KBM-7 (cell line): ENCODE results near the gene SMARCB1.

Source experiments
- DNase-seq: peaks from one replicate; pipeline ENCODE4 v3.0.0-alpha.2; 2015
- in situ Hi-C: fragments of 300-500 bp; cut with MboI; formaldehyde crosslinking; loops from 2 replicates; pipeline ENCODE4 v1.14.3; 2020; ENCODE audit warnings: low sequenced_read_pairs, low pct_unique_long_range_greater_than_20kb, mixed read lengths

The SMARCB1 gene

GRCh38 chr22:23836692-23837495 is 50.1 kb downstream of the SMARCB1 start:
- in situ Hi-C loops: no loop called here
- DNase-seq: no peak

GRCh38 chr22:23837496-23837859 is 50.7 kb downstream of the SMARCB1 start:
- in situ Hi-C loops: no loop called here
- no peak for DNase-seq

GRCh38 chr22:23837911-23838680 is 51.3 kb downstream of the SMARCB1 start:
- DNase-seq: peak; percentile 55
- in situ Hi-C loops: no loop called here

GRCh38 chr22:23838681-23839468 is 52.1 kb downstream of the SMARCB1 start, which contains the start of gene DERL3:
Gene DERL3, minus strand, starts transcription at chr22:23839006. Its CDS starts 19 bp downstream, at chr22:23838987.
- in situ Hi-C loops: no loop called here

GRCh38 chr22:23840026-23840425 is 53.3 kb downstream of the SMARCB1 start:
- in situ Hi-C loops: no loop called here
- no peak for DNase-seq

More at GRCh38 chr22:23838681-23839468, 52.1 kb downstream of the SMARCB1 start, which contains the start of gene DERL3:
- peak; percentile 100 for DNase-seq

GRCh38 chr22:23841292-23841691 is 54.5 kb downstream of the SMARCB1 start:
- in situ Hi-C loops: no loop called here
- DNase-seq: no peak

GRCh38 chr22:23841736-23842445 is 55.1 kb downstream of the SMARCB1 start:
- in situ Hi-C loops: no loop called here

GRCh38 chr22:23842599-23842998 is 55.8 kb downstream of the SMARCB1 start:
- in situ Hi-C loops: no loop called here
- no peak for DNase-seq

More at GRCh38 chr22:23841736-23842445, 55.1 kb downstream of the SMARCB1 start:
- no peak for DNase-seq

GRCh38 chr22:23844739-23845202 is 58.0 kb downstream of the SMARCB1 start:
- no peak for DNase-seq
- in situ Hi-C loops: no loop called here

GRCh38 chr22:23845265-23846080 is 58.7 kb downstream of the SMARCB1 start:
- no peak for DNase-seq
- in situ Hi-C loops: no loop called here

- in situ Hi-C loops: no loop called here
- DNase-seq: no peak
Observed at GRCh38 chr22:23846081-23846469, 59.3 kb downstream of the SMARCB1 start.

GRCh38 chr22:23847310-23847920 is 60.6 kb downstream of the SMARCB1 start:
- in situ Hi-C loops: no loop called here
- DNase-seq: no peak

GRCh38 chr22:23847991-23848864 is 61.5 kb downstream of the SMARCB1 start:
- no peak for DNase-seq
- in situ Hi-C loops: no loop called here

GRCh38 chr22:23849009-23850006 is 62.5 kb downstream of the SMARCB1 start:
- DNase-seq: peak; percentile 86
- in situ Hi-C loops: no loop called here

GRCh38 chr22:23850136-23850611 is 63.4 kb downstream of the SMARCB1 start:
- in situ Hi-C loops: no loop called here
- DNase-seq: no peak
